Measurements from ENCODE around the gene FBXO10.

DNA sequence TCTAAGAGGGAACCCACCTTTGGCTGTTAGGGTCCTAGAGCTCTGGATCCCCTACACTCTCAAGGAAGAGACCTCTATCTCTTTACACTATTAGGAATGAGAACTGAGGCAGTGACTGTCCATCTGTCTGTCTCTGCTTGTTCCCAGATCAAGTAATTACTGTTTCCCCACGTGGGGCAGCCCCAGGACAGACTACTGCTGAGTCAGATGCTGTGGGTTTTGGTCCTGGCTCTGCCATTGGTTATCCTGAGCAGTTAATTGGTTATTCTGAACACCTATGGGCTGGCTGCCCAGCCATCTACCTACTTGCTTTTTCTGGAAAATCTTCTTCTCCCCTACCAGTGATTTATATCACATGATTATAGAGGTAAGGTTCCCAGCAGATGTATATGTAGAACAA is 33.3 kb downstream of the FBXO10 start:
- TF ChIP-seq, protein P1, sequence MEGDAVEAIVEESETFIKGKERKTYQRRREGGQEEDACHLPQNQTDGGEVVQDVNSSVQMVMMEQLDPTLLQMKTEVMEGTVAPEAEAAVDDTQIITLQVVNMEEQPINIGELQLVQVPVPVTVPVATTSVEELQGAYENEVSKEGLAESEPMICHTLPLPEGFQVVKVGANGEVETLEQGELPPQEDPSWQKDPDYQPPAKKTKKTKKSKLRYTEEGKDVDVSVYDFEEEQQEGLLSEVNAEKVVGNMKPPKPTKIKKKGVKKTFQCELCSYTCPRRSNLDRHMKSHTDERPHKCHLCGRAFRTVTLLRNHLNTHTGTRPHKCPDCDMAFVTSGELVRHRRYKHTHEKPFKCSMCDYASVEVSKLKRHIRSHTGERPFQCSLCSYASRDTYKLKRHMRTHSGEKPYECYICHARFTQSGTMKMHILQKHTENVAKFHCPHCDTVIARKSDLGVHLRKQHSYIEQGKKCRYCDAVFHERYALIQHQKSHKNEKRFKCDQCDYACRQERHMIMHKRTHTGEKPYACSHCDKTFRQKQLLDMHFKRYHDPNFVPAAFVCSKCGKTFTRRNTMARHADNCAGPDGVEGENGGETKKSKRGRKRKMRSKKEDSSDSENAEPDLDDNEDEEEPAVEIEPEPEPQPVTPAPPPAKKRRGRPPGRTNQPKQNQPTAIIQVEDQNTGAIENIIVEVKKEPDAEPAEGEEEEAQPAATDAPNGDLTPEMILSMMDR (IDR thresholded peaks at IDR 0.05; ENCODE audit: low read depth, low read length): no peak
- no peak for TF ChIP-seq EZH2phosphoT487 (IDR thresholded peaks at IDR 0.05; ENCODE audit: low read depth)

Measured in OCI-LY3 (cell line).